Activated CD8-positive, alpha-beta T cell treated with anti-CD3 and anti-CD28 coated beads for 36 hours (primary cell): ENCODE results near the gene SS18L1. TPM values are rescaled to one million over a fixed set of nuclear protein-coding genes. Genes with fewer than 3 reads are reported as not detected.

Experiments used
- ATAC-seq: fragments of 200-7000 bp; cut with Tn5 transposase; one replicate; pipeline ENCODE4 v1.10.0; 2021; ENCODE audit warnings: mild to moderate bottlenecking, moderate library complexity
- CTCF ChIA-PET: fragments of 350-600 bp; sonication (Branson Sonifier 250); formaldehyde crosslinking; loops from one replicate; lab custom pipeline; 2021; ENCODE audit warnings: antibody characterized with exemption; lab: Charles Lee
- POLR2A ChIA-PET: fragments of 350-600 bp; sonication (Branson Sonifier 250); formaldehyde crosslinking; loops from one replicate; lab custom pipeline; 2021; ENCODE audit warnings: antibody characterized with exemption; lab: Charles Lee
- DNase-seq: peaks from one replicate; pipeline ENCODE4 v3.0.0-alpha.2; 2020
- H3K27ac Mint-ChIP-seq: one replicate; pipeline ENCODE4 v1.8.0; 2021; ENCODE audit warnings: mild to moderate bottlenecking, mixed read lengths
- H3K27me3 Mint-ChIP-seq: one replicate; pipeline ENCODE4 v1.8.0; 2021; ENCODE audit warnings: mixed read lengths
- H3K36me3 Mint-ChIP-seq: one replicate; pipeline ENCODE4 v1.8.0; 2021; ENCODE audit warnings: low read depth, mixed read lengths
- H3K4me1 Mint-ChIP-seq: one replicate; pipeline ENCODE4 v1.8.0; 2021; ENCODE audit warnings: low read depth, mixed read lengths
- H3K4me3 Mint-ChIP-seq: one replicate; pipeline ENCODE4 v1.8.0; 2021; ENCODE audit warnings: mild to moderate bottlenecking, moderate library complexity, mixed read lengths
- H3K9me3 Mint-ChIP-seq: one replicate; pipeline ENCODE4 v1.8.0; 2021; ENCODE audit warnings: mixed read lengths
- CTCF ChIP-seq: fragments of 200-600 bp; IDR thresholded peaks from one replicate; pipeline ENCODE4 v1.8.0; 2022; ENCODE audit warnings: antibody characterized with exemption, mild to moderate bottlenecking
- intact Hi-C: fragments of 100-400 bp; cut with micrococcal nuclease; formaldehyde crosslinking; loops from one replicate; pipeline ENCODE4 v1.10.0; 2022
- total RNA-seq, 2 experiments: library from RNA; stranded (reverse); gene quantifications; one replicate each; pipeline ENCODE4 v1.2.3, GENCODE V29; 2021

Gene SS18L1
- total RNA-seq, 2 experiments from 2014 or later = 15.3 to 16.1 TPM

- ChIA-PET POLR2A (interaction anchor here (0.8 to 0.9 kb wide), 2 partner anchors 9 to 33 kb away, joined by 3 to 4 read pairs; partner anchors contain the start of gene MTG2), CTCF (no interaction called here)
- ATAC-seq = no peak
- no peak for DNase-seq
- intact Hi-C loops = no loop called here
- no peaks in the 10 kb centered on the region for H3K27me3 Mint-ChIP-seq
- no peak overlapping the region for H3K4me3 Mint-ChIP-seq
- H3K27ac Mint-ChIP-seq = no peak overlapping the region
- no peak for TF ChIP-seq CTCF
- no peaks in the 10 kb centered on the region for H3K9me3 Mint-ChIP-seq
- H3K36me3 Mint-ChIP-seq = peaks cover 27% of the 10 kb centered on the region
- H3K4me1 Mint-ChIP-seq = peaks cover 17% of the 10 kb centered on the region
Measured at GRCh38 chr20:62150310-62150575, 6.7 kb downstream of the SS18L1 start.

DNA sequence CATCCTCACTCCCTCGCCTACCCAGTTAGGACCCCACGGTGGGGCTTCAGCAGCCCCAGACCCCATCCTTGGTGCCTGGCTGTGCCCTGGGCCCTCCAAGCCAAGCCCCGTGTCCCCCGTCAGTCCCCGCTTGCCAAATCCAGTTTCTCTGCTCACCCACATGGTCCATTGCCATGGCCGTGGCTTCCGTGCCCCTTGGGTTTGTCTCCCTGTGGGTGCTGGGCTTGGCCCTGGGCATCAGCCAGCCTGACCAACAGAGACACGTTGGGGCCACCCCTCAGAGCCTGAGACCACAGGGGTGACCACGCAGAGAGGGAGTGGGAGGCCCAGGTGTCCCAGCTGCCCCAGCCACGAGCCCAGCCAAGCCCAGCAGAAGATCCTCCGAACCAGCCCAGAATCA, 7.7 kb downstream of the SS18L1 start:
- H3K9me3 Mint-ChIP-seq = no peaks in the 10 kb centered on the region
- peaks cover 9% of the 10 kb centered on the region for H3K4me1 Mint-ChIP-seq
- no peak for TF ChIP-seq CTCF
- intact Hi-C loops = no loop called here
- H3K4me3 Mint-ChIP-seq = no peak overlapping the region
- no peaks in the 10 kb centered on the region for H3K27me3 Mint-ChIP-seq
- no peak for ATAC-seq
- H3K36me3 Mint-ChIP-seq = peaks cover 27% of the 10 kb centered on the region
- ChIA-PET POLR2A (no interaction called here), CTCF (no interaction called here)
- no peak overlapping the region for H3K27ac Mint-ChIP-seq
- DNase-seq = no peak

DNA sequence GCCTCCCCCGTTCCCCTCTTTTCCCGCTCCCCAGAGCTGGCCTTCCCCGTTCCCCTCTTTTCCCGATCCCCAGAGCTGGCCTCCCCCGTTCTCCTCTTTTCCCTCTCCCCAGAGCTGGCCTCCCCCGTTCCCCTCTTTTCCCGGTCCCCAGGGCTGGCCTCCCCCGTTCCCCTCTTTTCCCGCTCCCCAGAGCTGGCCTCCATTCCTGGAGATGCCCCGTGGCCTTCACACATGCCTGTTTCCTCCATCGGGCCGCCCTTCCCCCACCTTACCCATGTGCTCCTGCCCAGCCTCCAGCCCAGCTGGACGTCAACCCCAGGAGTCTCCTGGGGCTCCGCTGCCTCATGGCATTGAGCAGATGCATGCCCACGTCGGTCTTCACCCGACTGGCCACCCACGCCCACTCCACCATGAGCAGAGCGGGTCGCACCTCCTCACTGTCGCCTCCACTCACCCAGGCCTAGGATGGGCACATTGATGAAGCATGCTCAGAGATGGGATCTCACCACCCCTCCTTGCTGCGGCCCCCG, 8.3 kb downstream of the SS18L1 start:
- Mint-ChIP-seq H3K36me3 (peaks cover 27% of the 10 kb centered on the region), H3K27me3 (no peaks in the 10 kb centered on the region), H3K4me1 (peaks cover 10% of the 10 kb centered on the region), H3K4me3 (no peak overlapping the region), H3K27ac (no peak overlapping the region), H3K9me3 (no peaks in the 10 kb centered on the region)
- no peak for ATAC-seq
- no peak for TF ChIP-seq CTCF
- DNase-seq = no peak
- CTCF ChIA-PET = no interaction called here
- intact Hi-C loops = no loop called here
- POLR2A ChIA-PET = no interaction called here

DNA sequence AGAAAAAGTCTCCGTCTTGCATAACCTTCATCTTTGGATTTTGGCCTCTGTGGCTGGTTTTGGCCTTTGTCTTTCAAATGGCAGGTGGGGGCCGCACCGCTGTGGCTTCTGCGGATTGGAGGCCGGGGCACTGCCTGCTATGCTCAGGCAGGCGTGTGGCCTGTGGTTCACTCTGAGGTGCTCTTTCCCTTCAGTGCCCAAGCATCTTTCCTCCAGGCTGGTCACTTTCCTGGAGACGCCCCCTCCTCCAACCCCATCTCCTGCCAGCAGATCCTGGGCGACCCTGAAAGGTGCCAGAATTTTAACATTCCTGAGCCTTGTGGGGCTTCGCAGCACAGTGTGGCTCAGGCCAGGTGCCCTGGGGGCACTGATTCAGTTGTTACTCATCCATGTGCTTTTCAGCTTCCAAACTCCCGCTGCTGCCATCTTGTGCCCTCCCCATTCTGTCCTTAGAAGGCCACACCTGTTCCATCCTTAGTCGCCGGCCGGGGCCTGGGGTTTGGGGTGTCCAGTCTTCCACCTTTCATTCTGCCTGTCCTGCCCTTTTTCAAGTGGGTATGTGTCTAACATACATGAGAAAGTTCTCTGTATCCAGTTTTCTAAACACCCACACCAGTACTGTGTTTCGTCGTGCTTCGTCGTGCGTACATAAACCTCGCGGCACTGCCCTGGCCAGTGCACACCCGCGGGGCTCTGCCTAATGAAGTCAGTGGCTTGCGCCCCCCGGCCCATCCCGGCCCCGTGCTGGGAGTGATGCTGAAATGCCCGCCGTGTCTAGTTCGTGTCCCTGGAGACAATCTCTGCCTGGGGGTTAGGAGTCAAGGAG, 12.1 kb downstream of the SS18L1 start:
- ChIA-PET CTCF (interaction anchor here (0.9 to 1.6 kb wide), 4 partner anchors 12 to 259 kb away, joined by 3 to 6 read pairs (median 5); partner anchors contain the start of genes PSMA7 and SS18L1), POLR2A (interaction anchor here (0.9 kb wide), 2 partner anchors 11 to 14 kb away, joined by 3 to 4 read pairs; no protein-coding TSS in a partner anchor)
- no peak overlapping the region for H3K4me3 Mint-ChIP-seq
- no peaks in the 10 kb centered on the region for H3K9me3 Mint-ChIP-seq
- peaks cover 34% of the 10 kb centered on the region for H3K36me3 Mint-ChIP-seq
- no peak for ATAC-seq
- intact Hi-C loops = no loop called here
- no peaks in the 10 kb centered on the region for H3K27me3 Mint-ChIP-seq
- peaks cover 24% of the 10 kb centered on the region for H3K4me1 Mint-ChIP-seq
- DNase-seq = no peak
- TF ChIP-seq CTCF = no peak
- no peak overlapping the region for H3K27ac Mint-ChIP-seq

GRCh38 chr20:62156254-62156556, 12.6 kb downstream of the SS18L1 start:
- H3K9me3 Mint-ChIP-seq = no peaks in the 10 kb centered on the region
- ChIA-PET CTCF (interaction anchor here (0.9 to 1.6 kb wide), 6 partner anchors 12 to 260 kb away, joined by 3 to 6 read pairs (median 4); partner anchors contain the start of genes PSMA7 and SS18L1), POLR2A (interaction anchor here (0.6 to 0.9 kb wide), 3 partner anchors 11 to 90 kb away, joined by 3 to 4 read pairs (median 3); no protein-coding TSS in a partner anchor)
- intact Hi-C loops = no loop called here
- DNase-seq = no peak
- no peak overlapping the region for H3K4me3 Mint-ChIP-seq
- no peak overlapping the region for H3K27ac Mint-ChIP-seq
- no peak for TF ChIP-seq CTCF
- no peak for ATAC-seq
- H3K4me1 Mint-ChIP-seq = peaks cover 25% of the 10 kb centered on the region
- H3K27me3 Mint-ChIP-seq = no peaks in the 10 kb centered on the region
- H3K36me3 Mint-ChIP-seq = peaks cover 36% of the 10 kb centered on the region
